ENCODE data around the gene ARL6IP4.

GRCh38 chr12:123019841-123020138 is 39.3 kb downstream of the ARL6IP4 start:
- no peak for TF ChIP-seq CTCF (IDR thresholded peaks at IDR 0.05; ENCODE audit: insufficient read depth, low read length, poor library complexity, severe bottlenecking)
- no peak for TF ChIP-seq EZH2phosphoT487 (conservative IDR thresholded peaks at IDR 0.05; ENCODE audit: low read length)
